ENCODE data around the gene NAP1L3. TPM values are rescaled to one million over a fixed set of nuclear protein-coding genes. Genes with fewer than 3 reads are reported as not detected.

NAP1L3 gene
- total RNA-seq, result 1 to 10 TPM in 2 of 4 donors, not detected in 2; 1.1 to 1.3 TPM

- Histone ChIP-seq H3K4me3 (peak within 1 kb of the TSS; percentile 10 to 60 (median 38)), H3K4me1 (no peaks in the 10 kb centered on the region), H3K27me3 (no peaks in the 10 kb centered on the region), H3K36me3 (no peaks in the 10 kb centered on the region), H3K27ac (peak within 1 kb of the TSS; percentile 54 to 75 (median 60)), H3K9me3 (no peaks in the 10 kb centered on the region)
- TF ChIP-seq POLR2A (IDR thresholded peaks at IDR 0.05) (no peak), CTCF (IDR thresholded peaks at IDR 0.05) (no peak), POLR2AphosphoS5 (IDR thresholded peaks at IDR 0.05) (no peak), EP300 (IDR thresholded peaks at IDR 0.05; ENCODE audit: low read depth) (no peak)
- in situ Hi-C loops (cut with MboI; ENCODE audit: low pct_ligation_motif_present in 1 of 4, low pct_unique_long_range_greater_than_20kb in 1 of 4, low sequenced_read_pairs in 3 of 4) (no loop called here), intact Hi-C loops (cut with DNase I; ENCODE audit: low total_unique reads) (no loop called here)
- WGBS, 2 donors (ENCODE audit: low coverage in 1 of 2), result 10% methylated on average over 51 of the region's 51 CpGs; no CpG with 5 or more reads in 1 of the 2 donors
- DNase-seq, result peak; percentile 12
Measured at GRCh38 chrX:93673056-93673868, at the start of gene NAP1L3. Gene NAP1L3 (minus strand): TSS chrX:93673578. CDS start chrX:93673304, 274 bp downstream.

- Histone ChIP-seq H3K36me3 (no peaks in the 10 kb centered on the region), H3K27ac (no peak overlapping the region), H3K4me3 (no peak overlapping the region), H3K9me3 (no peaks in the 10 kb centered on the region), H3K27me3 (no peaks in the 10 kb centered on the region), H3K4me1 (no peaks in the 10 kb centered on the region)
- no peak for DNase-seq
- intact Hi-C loops (cut with DNase I; ENCODE audit: low total_unique reads), result no loop called here
- TF ChIP-seq EP300 (IDR thresholded peaks at IDR 0.05; ENCODE audit: low read depth) (no peak), POLR2AphosphoS5 (IDR thresholded peaks at IDR 0.05) (no peak), CTCF (IDR thresholded peaks at IDR 0.05) (no peak), POLR2A (IDR thresholded peaks at IDR 0.05) (no peak)
- 85 to 93% methylated on average over 4 of the region's 4 CpGs for WGBS, 2 donors (ENCODE audit: low coverage in 1 of 2)
- in situ Hi-C loops (cut with MboI; ENCODE audit: low pct_ligation_motif_present in 1 of 4, low pct_unique_long_range_greater_than_20kb in 1 of 4, low sequenced_read_pairs in 3 of 4), result no loop called here
Measured at GRCh38 chrX:93711076-93711475, 37.7 kb upstream of the NAP1L3 start.

- Histone ChIP-seq H3K27me3 (no peaks in the 10 kb centered on the region), H3K4me1 (no peaks in the 10 kb centered on the region), H3K36me3 (no peaks in the 10 kb centered on the region), H3K9me3 (no peaks in the 10 kb centered on the region), H3K27ac (no peak overlapping the region), H3K4me3 (no peak overlapping the region)
- TF ChIP-seq POLR2AphosphoS5 (IDR thresholded peaks at IDR 0.05) (no peak), POLR2A (IDR thresholded peaks at IDR 0.05) (no peak), CTCF (IDR thresholded peaks at IDR 0.05) (no peak), EP300 (IDR thresholded peaks at IDR 0.05; ENCODE audit: low read depth) (no peak)
- no peak for DNase-seq
- intact Hi-C loops (cut with DNase I; ENCODE audit: low total_unique reads), result no loop called here
- in situ Hi-C loops (cut with MboI; ENCODE audit: low pct_ligation_motif_present in 1 of 4, low pct_unique_long_range_greater_than_20kb in 1 of 4, low sequenced_read_pairs in 3 of 4), result no loop called here
- WGBS, 2 donors (ENCODE audit: low coverage in 1 of 2), result 70 to 75% methylated on average over 2 of the region's 2 CpGs
Measured at GRCh38 chrX:93703701-93704100, 30.3 kb upstream of the NAP1L3 start.

GRCh38 chrX:93695981-93696380 lies 22.6 kb upstream of the NAP1L3 start:
- DNase-seq, result no peak
- H3K4me3 ChIP-seq, result no peak overlapping the region
- TF ChIP-seq CTCF (IDR thresholded peaks at IDR 0.05), result no peak
- no peak for TF ChIP-seq POLR2AphosphoS5 (IDR thresholded peaks at IDR 0.05)
- no peak for TF ChIP-seq EP300 (IDR thresholded peaks at IDR 0.05; ENCODE audit: low read depth)
- no peak for TF ChIP-seq POLR2A (IDR thresholded peaks at IDR 0.05)
- WGBS, 2 donors (ENCODE audit: low coverage in 1 of 2), result 93 to 100% methylated on average over 1 to 6 of the region's 6 CpGs
- intact Hi-C loops (cut with DNase I; ENCODE audit: low total_unique reads) (no loop called here), in situ Hi-C loops (cut with MboI; ENCODE audit: low pct_ligation_motif_present in 1 of 4, low pct_unique_long_range_greater_than_20kb in 1 of 4, low sequenced_read_pairs in 3 of 4) (no loop called here)
- no peaks in the 10 kb centered on the region for H3K27me3 ChIP-seq
- H3K4me1 ChIP-seq, result no peaks in the 10 kb centered on the region
- no peaks in the 10 kb centered on the region for H3K9me3 ChIP-seq
- H3K36me3 ChIP-seq, result no peaks in the 10 kb centered on the region
- H3K27ac ChIP-seq, result no peak overlapping the region
